GM12878 (cell line): ENCODE measurements around the gene TMEM109. TPM values are rescaled to one million over a fixed set of nuclear protein-coding genes. Genes with fewer than 3 reads are reported as not detected.

ENCODE experiments used
- ATAC-seq: fragments of 200-7000 bp; cut with Tn5 transposase; 3 replicates; pipeline ENCODE4 v1.9.1; 2020; ENCODE audit warnings: mild to moderate bottlenecking, moderate library complexity
- BruUV-seq: library from RNA; stranded (reverse); fragments of 400-500 nt; replicated peaks from 2 replicates; lab custom pipeline; 2021; lab: Mats Ljungman, UMichigan
- CTCF ChIA-PET: fragments of 300-600 bp; sonication (Branson Sonifier 250); formaldehyde crosslinking; extraction: SDS; loops from one replicate; lab custom pipeline; 2021; ENCODE audit warnings: inconsistent platforms; lab: Yijun Ruan, JAX
- POLR2A ChIA-PET: fragments of 350-600 bp; formaldehyde crosslinking; extraction: SDS; loops from one replicate; lab custom pipeline; 2021; ENCODE audit warnings: inconsistent platforms; lab: Charles Lee
- RAD21 ChIA-PET: fragments of 300-600 bp; sonication (Branson Sonifier 250); formaldehyde crosslinking; loops from one replicate; lab custom pipeline; 2023; ENCODE audit warnings: antibody characterized with exemption; ENCODE audit not compliant: unreplicated experiment; lab: Charles Lee
- SMC1A ChIA-PET: fragments of 300-600 bp; sonication (Branson Sonifier 250); formaldehyde crosslinking; loops from one replicate; lab custom pipeline; 2023; ENCODE audit not compliant: unreplicated experiment, uncharacterized antibody; lab: Charles Lee
- DNase-seq: peaks from one replicate; pipeline ENCODE4 v3.0.0-alpha.2; 2011; ENCODE audit warnings: low read depth, low spot score
- FAIRE-seq: peaks from 3 replicates; lab custom pipeline; 2011; peaks lifted over from hg19 to GRCh38; lab: Jason Lieb, UNC
- H2AFZ ChIP-seq: 2 replicates; pipeline ENCODE4 v1.6.0; 2011; ENCODE audit warnings: low read depth, low read length, control low read depth; ENCODE audit not compliant: control insufficient read depth
- H3K27ac ChIP-seq: 2 replicates; pipeline ENCODE4 v1.5.1; 2011; ENCODE audit warnings: control low read depth; ENCODE audit not compliant: control insufficient read depth, insufficient read depth
- H3K27me3 ChIP-seq, 2 experiments: replicated peaks in 1 of 2; 2 replicates each; pipeline versions ENCODE4 v1.6.0 to v1.6.1; 2011; ENCODE audit warnings: low read length in 1 of 2; ENCODE audit not compliant: control insufficient read depth in 2 of 2, insufficient read depth in 2 of 2
- H3K36me3 ChIP-seq, 2 experiments: 2 replicates each; pipeline ENCODE4 v1.5.1; 2011; ENCODE audit warnings: low read length in 1 of 2; ENCODE audit not compliant: control insufficient read depth in 2 of 2, insufficient read depth in 2 of 2
- H3K4me1 ChIP-seq: 2 replicates; pipeline ENCODE4 v1.6.1; 2011; ENCODE audit warnings: mild to moderate bottlenecking, low read length, moderate library complexity, mixed read lengths; ENCODE audit not compliant: control insufficient read depth, insufficient read depth
- H3K4me2 ChIP-seq: 2 replicates; pipeline ENCODE4 v1.6.0; 2011; ENCODE audit warnings: control low read depth; ENCODE audit not compliant: control insufficient read depth, insufficient read depth
- H3K4me3 ChIP-seq: fragments of 200-600 bp; sonication (generic); 2 replicates; pipeline ENCODE4 v1.5.1; 2016
- H3K79me2 ChIP-seq: 2 replicates; pipeline ENCODE4 v1.6.0; 2011; ENCODE audit warnings: low read length; ENCODE audit not compliant: control insufficient read depth, insufficient read depth
- H3K9ac ChIP-seq: 2 replicates; pipeline ENCODE4 v1.8.0; 2011; ENCODE audit warnings: low read length, control low read depth, mixed read lengths; ENCODE audit not compliant: control insufficient read depth, insufficient read depth
- H3K9me3 ChIP-seq: replicated peaks from 3 replicates; pipeline ENCODE4 v1.5.1; 2011; ENCODE audit warnings: mild to moderate bottlenecking, low read length; ENCODE audit not compliant: control insufficient read depth, insufficient read depth
- H4K20me1 ChIP-seq: 2 replicates; pipeline ENCODE4 v1.6.0; 2011; ENCODE audit not compliant: control insufficient read depth, insufficient read depth
- BMI1 ChIP-seq: fragments of 450-650 bp; IDR thresholded peaks from 2 replicates; pipeline ENCODE4 v1.6.1; 2016; ENCODE audit warnings: mild to moderate bottlenecking, moderate library complexity, borderline replicate concordance
- CREM ChIP-seq: IDR thresholded peaks from 2 replicates; pipeline ENCODE4 v1.6.1; 2014; ENCODE audit warnings: antibody characterized with exemption, low read depth
- E4F1 ChIP-seq: fragments of 450-650 bp; IDR thresholded peaks from 2 replicates; pipeline ENCODE4 v1.6.1; 2018; ENCODE audit warnings: borderline replicate concordance, mild to moderate bottlenecking; ENCODE audit not compliant: partially characterized antibody
- MEF2A ChIP-seq: IDR thresholded peaks from 2 replicates; pipeline ENCODE4 v1.6.1; 2011; ENCODE audit warnings: low read depth, mild to moderate bottlenecking, low read length, moderate library complexity; ENCODE audit not compliant: insufficient read depth
- POLR2AphosphoS2 ChIP-seq: IDR thresholded peaks from 2 replicates; pipeline ENCODE4 v1.6.1; 2011; ENCODE audit warnings: low read depth, mild to moderate bottlenecking, low read length, improper control_type of control experiment, moderate library complexity
- ZNF592 ChIP-seq: fragments of 450-650 bp; IDR thresholded peaks from 2 replicates; pipeline ENCODE4 v1.6.1; 2017; ENCODE audit warnings: mild to moderate bottlenecking, moderate library complexity
- ZNF687 ChIP-seq: fragments of 450-650 bp; IDR thresholded peaks from 2 replicates; pipeline ENCODE4 v1.6.1; 2017; ENCODE audit warnings: mild to moderate bottlenecking, moderate library complexity
- WGBS: methylation state at CpG from one replicate; pipeline ENCODE4 v1.1.6; 2016; ENCODE audit warnings: low lambda C conversion rate; ENCODE audit not compliant: insufficient replicate concordance, insufficient coverage; ENCODE audit errors: missing lambda C conversion rate; 5-methylcytosine and 5-hydroxymethylcytosine counted together
- in situ Hi-C: fragments of 300-500 bp; cut with MboI; formaldehyde crosslinking; loops from 9 replicates; pipeline ENCODE4 v1.14.3; 2018; ENCODE audit warnings: mixed read lengths
- intact Hi-C: fragments of 100-400 bp; cut with micrococcal nuclease; formaldehyde crosslinking; loops from one replicate; pipeline ENCODE4 v1.14.2; 2022; ENCODE audit not compliant: unreplicated experiment
- polyA plus RNA-seq, 11 experiments: library from polyadenylated mRNA; depleted of rRNA in 4 of 11; unstranded in 6 of 11; stranded (reverse) in 5 of 11; fragments of >200 nt; fragmentation: Nextera tagmentation in 4 of 11; fragmentation: Illumina TruSeq in 1 of 11; extraction: Ambion mirVana in 4 of 11; extraction: Trizol in 1 of 11; gene quantifications; 1 replicate in 1 of 11; 2 replicates in 10 of 11; pipeline versions ENCODE4 v1.2.1 to v1.2.3, GENCODE V29; 2011 to 2016; ENCODE audit warnings: inconsistent platforms in 2 of 11, missing spikeins in 2 of 11, low read depth in 1 of 11
- total RNA-seq, 4 experiments: library from RNA; depleted of rRNA in 3 of 4; stranded (reverse); fragments of >200 nt in 3 of 4; fragmentation: Illumina TruSeq in 1 of 4; extraction: Trizol in 1 of 4; gene quantifications; 2 replicates each; pipeline versions ENCODE4 v1.2.1 to v1.2.3, GENCODE V29; 2013 to 2021

TMEM109 gene
- total and polyA plus RNA-seq, 10 of the 15 experiments (the other 5 are each of a cell fraction or from before 2014, with no cell fraction given): 21.9 to 199 (median 85.2) TPM

- TF ChIP-seq POLR2AphosphoS2: no peak
- no peak for TF ChIP-seq MEF2A
- TF ChIP-seq, all 136 proteins: peak for 0
Observed at GRCh38 chr11:60864856-60865513, 49.0 kb upstream of the TMEM109 start (continued).

- ATAC-seq: no peak
- RAD21 ChIA-PET: interaction anchor here (0.6 kb wide), 1 partner anchor 908 kb away, joined by 3 read pairs; no protein-coding TSS in a partner anchor
- no peak for TF ChIP-seq ZNF592
- no peak for TF ChIP-seq BMI1
- TF ChIP-seq E4F1: no peak
- TF ChIP-seq ZNF687: no peak
- TF ChIP-seq MEF2A: no peak
- TF ChIP-seq CREM: no peak
Observed at GRCh38 chr11:60866911-60867870, 46.8 kb upstream of the TMEM109 start, which contains the start of gene ZP1. TSS of gene ZP1 (plus strand) at chr11:60867542. CDS start at chr11:60867562, 20 bp downstream.

More at GRCh38 chr11:60866911-60867870, 46.8 kb upstream of the TMEM109 start, which contains the start of gene ZP1:
- SMC1A ChIA-PET: interaction anchor here (1.0 kb wide), 1 partner anchor 11 kb away, joined by 3 read pairs; no protein-coding TSS in a partner anchor
- Histone ChIP-seq H3K79me2 (no peaks in the 10 kb centered on the region), H3K27ac (no peak within 1 kb of the TSS), H3K36me3 (no peaks in the 10 kb centered on the region), H3K27me3 (no peaks in the 10 kb centered on the region), H3K4me3 (no peak within 1 kb of the TSS), H3K4me1 (no peaks in the 10 kb centered on the region), H3K4me2 (no peak within 1 kb of the TSS), H2AFZ (no peak within 1 kb of the TSS), H3K9ac (no peak within 1 kb of the TSS), H3K9me3 (no peaks in the 10 kb centered on the region), H4K20me1 (no peaks in the 10 kb centered on the region)
- POLR2A ChIA-PET: interaction anchor here (0.7 kb wide), 1 partner anchor 224 kb away, joined by 3 read pairs; no protein-coding TSS in a partner anchor
- FAIRE-seq (no peak), DNase-seq (no peak)
- in situ Hi-C loops: no loop called here
- intact Hi-C loops: no loop called here
- CTCF ChIA-PET: interaction anchor here (1.2 to 1.7 kb wide), 3 partner anchors 32 to 91 kb away, joined by 3 to 8 read pairs (median 7); no protein-coding TSS in a partner anchor
- no TSS peak for BruUV-seq
- 36% methylated on average over 13 of the region's 13 CpGs for WGBS
